Measurements from ENCODE around the gene NUP54. TPM values are rescaled to one million over a fixed set of nuclear protein-coding genes. Genes with fewer than 3 reads are reported as not detected.

The NUP54 gene
- total RNA-seq, 1 experiment from 2014 or later: 71.5 TPM

GRCh38 chr4:76067652-76068286 is 80.4 kb downstream of the NUP54 start:
- peak; percentile 42 for DNase-seq (ENCODE audit: low read depth)

DNA sequence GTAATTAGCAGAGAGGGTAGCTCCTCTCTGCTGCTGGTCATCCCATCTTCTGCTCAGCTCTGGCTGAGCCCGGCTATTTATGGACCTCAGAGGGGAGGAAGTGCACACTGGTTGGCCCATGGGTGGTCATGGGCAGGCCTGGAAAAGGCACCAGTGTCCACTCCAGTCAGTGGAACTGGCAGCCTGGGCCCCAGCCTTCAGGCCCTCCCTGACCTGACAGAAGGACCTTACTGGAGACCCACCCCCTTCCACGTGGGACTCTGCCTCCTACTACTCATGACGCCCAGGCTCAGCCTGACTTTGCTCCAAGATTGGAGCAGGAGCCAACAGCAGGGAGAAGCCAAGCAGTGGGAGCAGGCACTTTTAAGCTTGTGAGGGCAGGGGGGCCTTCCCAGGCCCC is 81.7 kb downstream of the NUP54 start:
- no peak for DNase-seq (ENCODE audit: low read depth)

Other genes starting within 250 kb of the NUP54 start
- not detected in 2 replicates for gene PPEF2, start 245.9 kb downstream of the NUP54 start, total RNA-seq (2014; rRNA removed; shearing (Covaris generic))
- gene NAAA, start 207.4 kb downstream of the NUP54 start, total RNA-seq (2014; rRNA removed; shearing (Covaris generic)): 34.6 and 42.4 TPM in 2 replicates
- 21.6 and 30.5 TPM in 2 replicates for gene SDAD1, start 157.5 kb downstream of the NUP54 start, total RNA-seq (2014; rRNA removed; shearing (Covaris generic))
- gene CXCL9, start 140.9 kb downstream of the NUP54 start, total RNA-seq (2014; rRNA removed; shearing (Covaris generic)): not detected in 2 replicates
- 0.12 and 0.78 TPM in 2 replicates for gene CXCL10, start 124.9 kb downstream of the NUP54 start, total RNA-seq (2014; rRNA removed; shearing (Covaris generic))
- 0.10 and 0.36 TPM in 2 replicates for gene CXCL11, start 112.3 kb downstream of the NUP54 start, total RNA-seq (2014; rRNA removed; shearing (Covaris generic))
- gene ART3, start 73.7 kb downstream of the NUP54 start, total RNA-seq (2014; rRNA removed; shearing (Covaris generic)): 0.24 TPM in 1 of 2 replicates, not detected in the other
- gene SCARB2, start 65.4 kb upstream of the NUP54 start, total RNA-seq (2014; rRNA removed; shearing (Covaris generic)): 151 and 165 TPM in 2 replicates
- gene FAM47E, start 103.3 kb upstream of the NUP54 start, total RNA-seq (2014; rRNA removed; shearing (Covaris generic)): 0.20 and 1.4 TPM in 2 replicates
- 10.1 and 12.0 TPM in 2 replicates for gene STBD1, start 158.3 kb upstream of the NUP54 start, total RNA-seq (2014; rRNA removed; shearing (Covaris generic))

Measured in RPMI7951 (cell line).